Subcutaneous adipose tissue (tissue), 4 donors: Measurements from ENCODE around the gene MT1G. TPM values are rescaled to one million over a fixed set of nuclear protein-coding genes. Genes with fewer than 3 reads are reported as not detected.

Source experiments
- CTCF ChIP-seq: fragments of 450-650 bp; IDR thresholded peaks from one replicate; pipeline ENCODE4 v1.5.1; 2016; ENCODE audit warnings: low read depth, mild to moderate bottlenecking, control low read depth, antibody characterized with exemption, moderate library complexity
- total RNA-seq, 4 donors: library from RNA; depleted of rRNA; stranded (reverse); fragments of >200 nt; gene quantifications; one replicate each; pipeline ENCODE4 v1.1.0, GENCODE V29; 2016

MT1G gene
- 100 to 1,000 TPM in 1 of 4 donors, 10 to 100 TPM in 2, not detected in 1; 15.8 to 315 (median 21.4) TPM for total RNA-seq

GRCh38 chr16:56667581-56668571 lies at the start of gene MT1G:
TSS of gene MT1G (minus strand) at chr16:56668065. CDS start at chr16:56667993, 72 bp downstream.
- TF ChIP-seq CTCF, result no peak

- no peak for TF ChIP-seq CTCF
Measured at GRCh38 chr16:56716761-56717160, 48.9 kb upstream of the MT1G start.

- TF ChIP-seq CTCF, result no peak
Measured at GRCh38 chr16:56715126-56715525, 47.3 kb upstream of the MT1G start.

GRCh38 chr16:56713794-56714193 lies 45.9 kb upstream of the MT1G start:
- no peak for TF ChIP-seq CTCF

GRCh38 chr16:56711862-56712261 lies 44.0 kb upstream of the MT1G start:
- no peak for TF ChIP-seq CTCF

GRCh38 chr16:56710181-56710737 lies 42.4 kb upstream of the MT1G start:
- TF ChIP-seq CTCF, result no peak

- no peak for TF ChIP-seq CTCF
Measured at GRCh38 chr16:56709443-56710040, 41.7 kb upstream of the MT1G start.
